B cell (primary cell): ENCODE results near the gene NCDN. TPM values are rescaled to one million over a fixed set of nuclear protein-coding genes. Genes with fewer than 3 reads are reported as not detected.

Experiments used
- ATAC-seq: fragments of 200-7000 bp; cut with Tn5 transposase; one replicate; pipeline ENCODE4 v1.10.0; 2021; ENCODE audit warnings: low read depth, mild to moderate bottlenecking, moderate number of reproducible peaks, moderate library complexity
- CTCF ChIA-PET: fragments of 350-600 bp; sonication (Branson Sonifier 250); formaldehyde crosslinking; loops from one replicate; lab custom pipeline; 2021; ENCODE audit warnings: antibody characterized with exemption, inconsistent platforms; lab: Charles Lee
- POLR2A ChIA-PET: fragments of 350-600 bp; sonication (Branson Sonifier 250); formaldehyde crosslinking; loops from one replicate; lab custom pipeline; 2021; ENCODE audit warnings: antibody characterized with exemption; lab: Charles Lee
- DNase-seq: peaks from one replicate; pipeline ENCODE4 v3.0.0; 2013
- H2AFZ ChIP-seq: 2 replicates; pipeline ENCODE4 v1.6.1; 2012; ENCODE audit warnings: mild to moderate bottlenecking, low read depth, low read length; ENCODE audit not compliant: insufficient read depth, poor library complexity, severe bottlenecking
- H3K27ac ChIP-seq, 2 donors: 1 replicate in 1 of 2; 2 replicates in 1 of 2; pipeline ENCODE4 v1.5.1; 2012 to 2013; ENCODE audit warnings: low read length in 2 of 2, mild to moderate bottlenecking in 2 of 2, moderate library complexity in 1 of 2
- H3K27me3 ChIP-seq, 4 experiments: fragments of 200-600 bp in 1 of 4; sonication (generic) in 1 of 4; replicated peaks in 1 of 4; 1 replicate in 2 of 4; 2 replicates in 2 of 4; pipeline versions ENCODE4 v1.6.1 to v1.7.0; 2013 to 2016; ENCODE audit warnings: low read length in 3 of 4, mild to moderate bottlenecking in 2 of 4, mixed read lengths in 1 of 4, moderate library complexity in 1 of 4; ENCODE audit not compliant: insufficient read depth in 4 of 4, control insufficient read depth in 3 of 4; ENCODE audit errors: control extremely low read depth in 1 of 4
- H3K36me3 ChIP-seq, 2 experiments: replicated peaks in 1 of 2; 1 replicate in 1 of 2; 2 replicates in 1 of 2; pipeline versions ENCODE4 v1.6.1 to v1.7.1; 2013; ENCODE audit warnings: low read length in 1 of 2; ENCODE audit not compliant: insufficient read depth in 2 of 2, control insufficient read depth in 1 of 2; ENCODE audit errors: control extremely low read depth in 1 of 2, extremely low read depth in 1 of 2
- H3K4me1 ChIP-seq, 2 donors: fragments of 200-600 bp in 1 of 2; sonication (generic) in 1 of 2; 1 replicate in 1 of 2; 2 replicates in 1 of 2; pipeline versions ENCODE4 v1.5.1 to v1.6.1; 2013 to 2017; ENCODE audit warnings: low read length in 2 of 2; ENCODE audit not compliant: control insufficient read depth in 2 of 2, insufficient read depth in 2 of 2
- H3K4me2 ChIP-seq: replicated peaks from 2 replicates; pipeline ENCODE3; 2012; ENCODE audit warnings: mild to moderate bottlenecking, low read depth, low read length; ENCODE audit not compliant: poor library complexity, severe bottlenecking
- H3K4me3 ChIP-seq, 5 experiments: fragments of 200-600 bp in 1 of 5; sonication (generic) in 1 of 5; 1 replicate in 3 of 5; 2 replicates in 2 of 5; pipeline versions ENCODE4 v1.5.1 to v1.7.0; 2011 to 2016; ENCODE audit warnings: low read length in 4 of 5, mild to moderate bottlenecking in 4 of 5, low read depth in 2 of 5, control low read depth in 1 of 5, moderate library complexity in 1 of 5; ENCODE audit not compliant: insufficient read depth in 1 of 5; ENCODE audit errors: control extremely low read depth in 1 of 5, extremely low read depth in 1 of 5
- H3K79me2 ChIP-seq: fragments of 200-600 bp; sonication (generic); one replicate; pipeline ENCODE4 v1.6.0; 2016; ENCODE audit warnings: low read length; ENCODE audit not compliant: control insufficient read depth, insufficient read depth
- H3K9ac ChIP-seq: fragments of 200-600 bp; sonication (generic); 2 replicates; pipeline ENCODE4 v1.6.1; 2017; ENCODE audit warnings: mild to moderate bottlenecking, low read length, moderate library complexity
- H3K9me3 ChIP-seq, 3 donors: one replicate each; pipeline versions ENCODE4 v1.6.1 to v1.7.1; 2013; ENCODE audit warnings: low read length in 2 of 3; ENCODE audit not compliant: control insufficient read depth in 2 of 3, insufficient read depth in 1 of 3; ENCODE audit errors: control extremely low read depth in 1 of 3
- H4K20me1 ChIP-seq: 2 replicates; pipeline ENCODE4 v1.6.0; 2012; ENCODE audit warnings: mild to moderate bottlenecking, low read length; ENCODE audit not compliant: insufficient read depth, control insufficient read depth, poor library complexity, severe bottlenecking
- H3K27ac Mint-ChIP-seq: one replicate; pipeline ENCODE4 v1.8.0; 2021; ENCODE audit warnings: mixed read lengths
- H3K27me3 Mint-ChIP-seq: one replicate; pipeline ENCODE4 v1.8.0; 2021; ENCODE audit warnings: mixed read lengths
- H3K4me1 Mint-ChIP-seq: one replicate; pipeline ENCODE4 v1.8.0; 2021; ENCODE audit warnings: mixed read lengths
- H3K4me3 Mint-ChIP-seq: one replicate; pipeline ENCODE4 v1.8.0; 2021; ENCODE audit warnings: mixed read lengths
- H3K9me3 Mint-ChIP-seq: one replicate; pipeline ENCODE4 v1.8.0; 2022; ENCODE audit warnings: mixed read lengths; ENCODE audit not compliant: insufficient read depth
- EZH2 ChIP-seq: IDR thresholded peaks from 2 replicates; pipeline ENCODE4 v1.6.1; 2012; ENCODE audit warnings: borderline replicate concordance, low read depth, mild to moderate bottlenecking, moderate library complexity, low read length; ENCODE audit not compliant: insufficient read depth, poor library complexity, severe bottlenecking
- WGBS: methylation state at CpG from one replicate; pipeline ENCODE4 v1.1.5; 2013; ENCODE audit warnings: missing lambda C conversion rate; ENCODE audit not compliant: insufficient coverage; 5-methylcytosine and 5-hydroxymethylcytosine counted together
- intact Hi-C: fragments of 100-400 bp; cut with micrococcal nuclease; formaldehyde crosslinking; loops from one replicate; pipeline ENCODE4 v1.10.0; 2022
- polyA plus RNA-seq: library from polyadenylated mRNA; depleted of rRNA; stranded (reverse); fragments of >200 nt; gene quantifications from 2 replicates; pipeline ENCODE4 v1.2.3, GENCODE V29; 2012
- total RNA-seq, 2 donors: library from RNA; stranded (reverse); fragments of 120-200 nt in 1 of 2; gene quantifications; 1 replicate in 1 of 2; 2 replicates in 1 of 2; pipeline versions ENCODE4 v1.2.3 to v1.2.4, GENCODE V29; 2013 to 2022
- TF ChIP-seq, protein P1 (sequence below): fragments of 200-600 bp; IDR thresholded peaks from one replicate; pipeline ENCODE4 v1.8.0; 2022; ENCODE audit warnings: antibody characterized with exemption, mild to moderate bottlenecking

NCDN gene
- total and polyA plus RNA-seq, 2 donors (not counting 1 experiment from before 2014, with no cell fraction given), result 13.6 to 19.8 TPM

DNA sequence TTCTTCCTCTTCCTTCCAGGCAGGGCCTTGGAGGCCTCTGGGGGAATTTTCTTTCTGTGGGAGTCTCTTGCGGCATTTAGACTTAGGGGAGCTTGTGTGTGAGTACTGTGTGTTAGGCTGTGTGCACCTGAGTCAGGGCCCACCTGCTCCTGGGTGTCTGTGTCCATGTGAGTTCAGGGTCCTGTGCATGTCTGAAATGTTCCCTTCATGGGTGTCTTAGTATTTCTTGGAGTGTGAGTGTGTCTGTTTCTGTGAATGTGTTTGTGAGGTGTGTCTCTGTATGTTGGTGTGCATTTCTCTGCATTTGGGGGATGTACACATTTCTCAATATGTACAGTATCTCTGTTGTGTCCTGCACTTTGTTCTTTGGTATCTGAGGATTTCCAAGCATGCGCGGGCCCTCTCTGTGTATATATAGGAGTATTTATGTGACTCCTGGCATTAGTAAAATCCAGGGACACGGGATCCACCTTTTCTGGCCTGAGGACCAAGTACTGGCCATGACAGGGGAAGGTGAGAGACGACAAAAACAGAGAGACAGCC, 17.9 kb downstream of the NCDN start:
- H2AFZ ChIP-seq, result no peak overlapping the region
- DNase-seq (no peak), ATAC-seq (no peak)
- whole genome bisulfite sequencing, result 90% methylated on average over 4 of the region's 5 CpGs
- no peaks in the 10 kb centered on the region for H3K36me3 ChIP-seq
- no peak overlapping the region for H3K4me3 ChIP-seq
- H3K27ac Mint-ChIP-seq, result no peak overlapping the region
- no peak overlapping the region for H3K27ac ChIP-seq
- H3K9me3 Mint-ChIP-seq, result no peaks in the 10 kb centered on the region
- H4K20me1 ChIP-seq, result no peaks in the 10 kb centered on the region
- peaks cover 21 to 36% of the 10 kb centered on the region in 2 donors for H3K4me1 ChIP-seq
- H3K27me3 ChIP-seq, result peaks cover 0 to 21% (median 6%) of the 10 kb centered on the region in 4 experiments
- H3K9ac ChIP-seq, result no peak overlapping the region
- intact Hi-C loops, result loop anchor here (5.0 kb wide), 1 partner anchor 67 kb away; the partner anchor contains the start of gene PSMB2
- no peaks in the 10 kb centered on the region for H3K79me2 ChIP-seq
- peaks cover 0 to 7% (median 0%) of the 10 kb centered on the region in 3 donors for H3K9me3 ChIP-seq
- peaks cover 26% of the 10 kb centered on the region for H3K27me3 Mint-ChIP-seq
- H3K4me1 Mint-ChIP-seq, result peaks cover 36% of the 10 kb centered on the region
- ChIA-PET POLR2A (no interaction called here), CTCF (no interaction called here)
- TF ChIP-seq, protein P1, sequence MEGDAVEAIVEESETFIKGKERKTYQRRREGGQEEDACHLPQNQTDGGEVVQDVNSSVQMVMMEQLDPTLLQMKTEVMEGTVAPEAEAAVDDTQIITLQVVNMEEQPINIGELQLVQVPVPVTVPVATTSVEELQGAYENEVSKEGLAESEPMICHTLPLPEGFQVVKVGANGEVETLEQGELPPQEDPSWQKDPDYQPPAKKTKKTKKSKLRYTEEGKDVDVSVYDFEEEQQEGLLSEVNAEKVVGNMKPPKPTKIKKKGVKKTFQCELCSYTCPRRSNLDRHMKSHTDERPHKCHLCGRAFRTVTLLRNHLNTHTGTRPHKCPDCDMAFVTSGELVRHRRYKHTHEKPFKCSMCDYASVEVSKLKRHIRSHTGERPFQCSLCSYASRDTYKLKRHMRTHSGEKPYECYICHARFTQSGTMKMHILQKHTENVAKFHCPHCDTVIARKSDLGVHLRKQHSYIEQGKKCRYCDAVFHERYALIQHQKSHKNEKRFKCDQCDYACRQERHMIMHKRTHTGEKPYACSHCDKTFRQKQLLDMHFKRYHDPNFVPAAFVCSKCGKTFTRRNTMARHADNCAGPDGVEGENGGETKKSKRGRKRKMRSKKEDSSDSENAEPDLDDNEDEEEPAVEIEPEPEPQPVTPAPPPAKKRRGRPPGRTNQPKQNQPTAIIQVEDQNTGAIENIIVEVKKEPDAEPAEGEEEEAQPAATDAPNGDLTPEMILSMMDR, result no peak
- no peak for TF ChIP-seq EZH2
- H3K4me2 ChIP-seq, result no peak overlapping the region
- peak overlapping the region; percentile 90 for H3K4me3 Mint-ChIP-seq

DNA sequence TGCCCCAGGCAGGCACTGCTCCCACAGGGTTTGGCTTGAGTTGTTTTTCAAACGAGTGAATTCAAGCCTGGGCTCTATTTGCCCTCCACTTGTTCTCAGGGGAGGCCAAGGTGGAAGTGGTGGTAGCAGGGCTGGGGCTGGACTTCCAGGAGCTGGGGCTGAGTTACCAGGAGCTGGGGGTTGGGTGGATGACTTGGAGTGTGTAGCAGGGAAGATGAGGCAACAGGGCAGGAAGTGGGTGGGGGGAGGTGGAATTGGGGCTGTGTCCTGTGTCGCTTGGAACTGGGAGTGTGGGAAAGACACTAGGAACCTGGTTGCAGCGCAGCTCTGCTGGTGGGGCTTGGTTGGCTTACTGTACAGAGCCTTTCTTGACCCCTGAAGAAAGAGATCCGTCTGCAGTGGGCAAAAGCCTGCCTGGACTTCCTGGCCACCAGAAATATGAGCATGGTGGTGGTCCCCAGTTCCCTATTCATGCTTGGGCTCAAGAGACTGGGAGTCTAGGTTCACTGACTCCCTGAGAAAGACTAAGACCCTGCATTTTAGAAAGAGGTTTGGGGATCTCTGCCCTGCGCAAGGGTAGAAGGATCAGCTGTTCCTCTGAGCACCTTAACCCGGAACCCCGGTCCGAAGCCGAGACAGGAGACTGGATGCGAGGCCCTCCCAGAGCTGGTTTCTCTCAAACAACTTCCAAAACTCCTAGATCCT, 18.6 kb downstream of the NCDN start:
- POLR2A ChIA-PET, result no interaction called here
- H3K27ac ChIP-seq, result no peak overlapping the region
- peaks cover 0 to 21% (median 6%) of the 10 kb centered on the region in 4 experiments for H3K27me3 ChIP-seq
- H3K9ac ChIP-seq, result peak overlapping the region; percentile 74
- peaks cover 21 to 39% of the 10 kb centered on the region in 2 donors for H3K4me1 ChIP-seq
- intact Hi-C loops, result loop anchor here (2.0 to 5.0 kb wide), 2 partner anchors 19 to 66 kb away; partner anchors contain the start of genes KIAA0319L, NCDN and PSMB2
- peak overlapping the region in 3 of 5 experiments; percentile 65 to 75 (median 71) for H3K4me3 ChIP-seq
- H3K9me3 ChIP-seq, result peaks cover 0 to 7% (median 0%) of the 10 kb centered on the region in 3 donors
- no peaks in the 10 kb centered on the region for H3K36me3 ChIP-seq
- WGBS, result 45% methylated on average over 10 of the region's 10 CpGs
- Mint-ChIP-seq H3K27ac (peak overlapping the region; percentile 86), H3K4me1 (peaks cover 38% of the 10 kb centered on the region), H3K9me3 (no peaks in the 10 kb centered on the region), H3K27me3 (peaks cover 23% of the 10 kb centered on the region), H3K4me3 (peak overlapping the region; percentile 90)
- CTCF ChIA-PET, result interaction anchor here (0.8 kb wide), 1 partner anchor 10 kb away, joined by 3 read pairs; no protein-coding TSS in a partner anchor
- H2AFZ ChIP-seq, result peak overlapping the region; percentile 90
- no peaks in the 10 kb centered on the region for H4K20me1 ChIP-seq
- H3K79me2 ChIP-seq, result no peaks in the 10 kb centered on the region
- DNase-seq (no peak), ATAC-seq (no peak)
- TF ChIP-seq EZH2, result no peak
- TF ChIP-seq, protein P1, result no peak
- peak overlapping the region; percentile 94 for H3K4me2 ChIP-seq
